H9 (cell line): ENCODE results near the gene ZNF547. TPM values are rescaled to one million over a fixed set of nuclear protein-coding genes. Genes with fewer than 3 reads are reported as not detected.

Experiments
- DNase-seq: peaks from one replicate; pipeline ENCODE4 v3.0.0-alpha.2; 2017
- H2AFZ ChIP-seq: one replicate; pipeline ENCODE4 v1.6.1; 2013; ENCODE audit warnings: mild to moderate bottlenecking, low read length, control low read depth, moderate library complexity
- H2AK5ac ChIP-seq: 2 replicates; pipeline ENCODE4 v1.6.1; 2013; ENCODE audit warnings: low read length, control low read depth, mixed read lengths; ENCODE audit not compliant: insufficient read length
- H2BK120ac ChIP-seq: one replicate; pipeline ENCODE4 v1.6.1; 2013; ENCODE audit warnings: low read depth, mild to moderate bottlenecking, low read length, control low read depth, inconsistent platforms; ENCODE audit not compliant: poor library complexity, severe bottlenecking
- H2BK12ac ChIP-seq: 2 replicates; pipeline ENCODE4 v1.6.1; 2013; ENCODE audit warnings: low read length, control low read depth, mixed read lengths, low read depth; ENCODE audit not compliant: insufficient read length
- H2BK15ac ChIP-seq: 2 replicates; pipeline ENCODE4 v1.6.1; 2013; ENCODE audit warnings: low read depth, low read length, control low read depth
- H2BK20ac ChIP-seq: one replicate; pipeline ENCODE4 v1.6.1; 2013; ENCODE audit warnings: low read depth, mild to moderate bottlenecking, low read length, control low read depth, inconsistent platforms; ENCODE audit not compliant: poor library complexity, severe bottlenecking
- H2BK5ac ChIP-seq: 2 replicates; pipeline ENCODE4 v1.6.1; 2013; ENCODE audit warnings: low read length, control low read depth, mixed read lengths; ENCODE audit not compliant: insufficient read length
- H3K14ac ChIP-seq: 2 replicates; pipeline ENCODE4 v1.6.1; 2013; ENCODE audit warnings: low read length, control low read depth; ENCODE audit not compliant: insufficient read depth
- H3K18ac ChIP-seq: 2 replicates; pipeline ENCODE4 v1.6.1; 2013; ENCODE audit warnings: low read depth, mild to moderate bottlenecking, mixed read lengths, low read length, control low read depth; ENCODE audit not compliant: insufficient read length
- H3K23ac ChIP-seq: 2 replicates; pipeline ENCODE4 v1.6.1; 2013; ENCODE audit warnings: low read length, control low read depth, mixed read lengths, low read depth; ENCODE audit not compliant: insufficient read length
- H3K23me2 ChIP-seq: 2 replicates; pipeline ENCODE4 v1.6.1; 2013; ENCODE audit warnings: low read depth, mild to moderate bottlenecking, mixed read lengths, low read length, control low read depth; ENCODE audit not compliant: insufficient read length, poor library complexity, severe bottlenecking
- H3K27ac ChIP-seq: 2 replicates; pipeline ENCODE4 v1.5.1; 2013; ENCODE audit warnings: low read length, control low read depth, mixed read lengths, low read depth; ENCODE audit not compliant: insufficient read length
- H3K27me3 ChIP-seq: 2 replicates; pipeline ENCODE4 v1.6.1; 2013; ENCODE audit warnings: low read length, control low read depth, inconsistent platforms; ENCODE audit not compliant: insufficient read depth
- H3K4ac ChIP-seq: 2 replicates; pipeline ENCODE4 v1.6.1; 2013; ENCODE audit warnings: low read depth, mild to moderate bottlenecking, control low read depth, inconsistent platforms, low read length, moderate library complexity
- H3K4me1 ChIP-seq: 2 replicates; pipeline ENCODE4 v1.6.1; 2013; ENCODE audit warnings: low read length, control low read depth, inconsistent platforms; ENCODE audit not compliant: insufficient read depth
- H3K4me2 ChIP-seq: 2 replicates; pipeline ENCODE4 v1.6.1; 2013; ENCODE audit warnings: low read length, control low read depth, mixed read lengths; ENCODE audit not compliant: insufficient read length, insufficient read depth
- H3K56ac ChIP-seq: 2 replicates; pipeline ENCODE4 v1.6.1; 2013; ENCODE audit warnings: low read depth, mild to moderate bottlenecking, mixed read lengths, low read length, control low read depth; ENCODE audit not compliant: insufficient read length
- H3K79me1 ChIP-seq: 2 replicates; pipeline ENCODE4 v1.6.1; 2013; ENCODE audit warnings: low read depth, mild to moderate bottlenecking, moderate library complexity, low read length, control low read depth, inconsistent platforms; ENCODE audit not compliant: insufficient read depth, poor library complexity, severe bottlenecking
- H3K79me2 ChIP-seq: 2 replicates; pipeline ENCODE4 v1.6.1; 2013; ENCODE audit warnings: low read length, control low read depth, inconsistent platforms; ENCODE audit not compliant: insufficient read depth
- H3K9ac ChIP-seq: 2 replicates; pipeline ENCODE4 v1.6.1; 2013; ENCODE audit warnings: low read length, control low read depth, mixed read lengths; ENCODE audit not compliant: insufficient read length; ENCODE audit errors: extremely low read depth
- H3K9me3 ChIP-seq: one replicate; pipeline ENCODE4 v1.6.1; 2013; ENCODE audit warnings: low read depth, low read length, inconsistent platforms; ENCODE audit not compliant: control insufficient read depth
- H3T11ph ChIP-seq: one replicate; pipeline ENCODE4 v1.6.1; 2013; ENCODE audit warnings: mild to moderate bottlenecking, low read length, control low read depth, inconsistent platforms
- H4K20me1 ChIP-seq: one replicate; pipeline ENCODE4 v1.6.1; 2013; ENCODE audit not compliant: control insufficient read depth, insufficient read length, insufficient read depth
- H4K5ac ChIP-seq: 2 replicates; pipeline ENCODE4 v1.6.1; 2013; ENCODE audit warnings: low read depth, mild to moderate bottlenecking, mixed read lengths, low read length, control low read depth; ENCODE audit not compliant: insufficient read length
- H4K8ac ChIP-seq: replicated peaks from 2 replicates; pipeline ENCODE4 v1.6.1; 2013; ENCODE audit warnings: low read length, control low read depth, mixed read lengths, low read depth; ENCODE audit not compliant: insufficient read length
- H4K91ac ChIP-seq: 2 replicates; pipeline ENCODE4 v1.6.1; 2013; ENCODE audit warnings: low read depth, mild to moderate bottlenecking, moderate library complexity, mixed read lengths, low read length, control low read depth; ENCODE audit not compliant: insufficient read length
- H3K27ac Mint-ChIP-seq, 3 experiments: 2 replicates in 2 of 3; 3 replicates in 1 of 3; pipeline ENCODE4 v1.8.0; 2020 to 2021; ENCODE audit warnings: mixed read lengths in 3 of 3, mild to moderate bottlenecking in 1 of 3, moderate library complexity in 1 of 3
- H3K27me3 Mint-ChIP-seq: 2 replicates; pipeline ENCODE4 v1.8.0; 2021; ENCODE audit warnings: low read depth, mild to moderate bottlenecking, moderate library complexity, mixed read lengths
- H3K36me3 Mint-ChIP-seq, 3 experiments: 2 replicates in 2 of 3; 3 replicates in 1 of 3; pipeline ENCODE4 v1.8.0; 2020 to 2021; ENCODE audit warnings: low read depth in 3 of 3, mixed read lengths in 3 of 3; ENCODE audit not compliant: insufficient read depth in 1 of 3
- H3K4me1 Mint-ChIP-seq, 2 experiments: 2 replicates each; pipeline ENCODE4 v1.8.0; 2020; ENCODE audit warnings: mixed read lengths in 2 of 2
- H3K4me3 Mint-ChIP-seq, 2 experiments: 2 replicates in 1 of 2; 3 replicates in 1 of 2; pipeline ENCODE4 v1.8.0; 2020 to 2021; ENCODE audit warnings: mild to moderate bottlenecking in 2 of 2, mixed read lengths in 2 of 2, moderate library complexity in 1 of 2
- H3K9me3 Mint-ChIP-seq, 2 experiments: 2 replicates in 1 of 2; 3 replicates in 1 of 2; pipeline ENCODE4 v1.8.0; 2020; ENCODE audit warnings: mild to moderate bottlenecking in 2 of 2, mixed read lengths in 2 of 2, moderate library complexity in 1 of 2
- CTCF ChIP-seq: fragments of 200-600 bp; sonication (generic); conservative IDR thresholded peaks from 3 replicates; pipeline ENCODE4 v1.8.0; 2021; ENCODE audit warnings: antibody characterized with exemption, mild to moderate bottlenecking
- WGBS: extraction: QIAGEN DNeasy Blood & Tissue Kit; methylation state at CpG from one replicate; pipeline ENCODE4 v1.1.7; 2013; ENCODE audit warnings: missing lambda C conversion rate, low lambda C conversion rate, mixed read lengths; ENCODE audit not compliant: insufficient read length; ENCODE audit errors: extremely low coverage; 5-methylcytosine and 5-hydroxymethylcytosine counted together
- total RNA-seq: library from RNA; stranded (reverse); gene quantifications from 2 replicates; pipeline ENCODE4 v1.2.1, GENCODE V29; 2021

ZNF547 gene
- total RNA-seq, 1 experiment from 2014 or later, result 3.8 TPM

GRCh38 chr19:57410877-57411671, 47.7 kb downstream of the ZNF547 start, which contains the start of gene ZNF17:
TSS of gene ZNF17 (plus strand) at chr19:57411161. CDS start at chr19:57413616, 2,455 bp downstream.
- Histone ChIP-seq H2BK15ac (no peak within 1 kb of the TSS), H4K5ac (no peak within 1 kb of the TSS), H3K4me2 (peak within 1 kb of the TSS; percentile 87), H3K23ac (no peak within 1 kb of the TSS), H3K18ac (no peak within 1 kb of the TSS), H4K91ac (no peak within 1 kb of the TSS), H2AK5ac (no peak within 1 kb of the TSS), H3K27ac (no peak within 1 kb of the TSS), H2AFZ (peak within 1 kb of the TSS; percentile 91), H3K79me2 (no peaks in the 10 kb centered on the region; the same call in 1 of the 2 replicates), H4K8ac (no peak within 1 kb of the TSS), H3K14ac (no peak within 1 kb of the TSS; the same call in 1 of the 2 replicates), H3K56ac (no peak within 1 kb of the TSS), H3K9ac (peak within 1 kb of the TSS; percentile 86), H3K9me3 (no peaks in the 10 kb centered on the region), H2BK120ac (no peak within 1 kb of the TSS), H3K79me1 (no peaks in the 10 kb centered on the region), H3K23me2 (peaks cover 13% of the 10 kb centered on the region), H3T11ph (no peak within 1 kb of the TSS), H3K4me1 (peaks cover 2% of the 10 kb centered on the region; the same call in 1 of the 2 replicates), H3K27me3 (no peaks in the 10 kb centered on the region), H2BK12ac (no peak within 1 kb of the TSS), H2BK5ac (no peak within 1 kb of the TSS), H4K20me1 (no peaks in the 10 kb centered on the region), H3K4ac (no peak within 1 kb of the TSS), H2BK20ac (no peak within 1 kb of the TSS)
- H3K27me3 Mint-ChIP-seq, result no peaks in the 10 kb centered on the region; the same call in none of the 2 replicates
- peaks cover 11 to 12% of the 10 kb centered on the region in 2 experiments for H3K4me1 Mint-ChIP-seq
- DNase-seq, result peak; percentile 95
- H3K4me3 Mint-ChIP-seq, result peak within 1 kb of the TSS; percentile 95 to 96
- H3K27ac Mint-ChIP-seq, result peak within 1 kb of the TSS; percentile 41 to 87 (median 80); a peak in 5 of 7 replicates
- no peak for TF ChIP-seq CTCF
- H3K9me3 Mint-ChIP-seq, result peaks cover 0 to 3% of the 10 kb centered on the region in 2 experiments; a peak in 1 of 5 replicates
- peaks cover 2 to 13% (median 4%) of the 10 kb centered on the region in 3 experiments; a peak in 3 of 7 replicates for H3K36me3 Mint-ChIP-seq
- no CpG with 5 or more reads among the region's 55 CpGs for WGBS
